Measurements from ENCODE around the gene DNER. TPM values are rescaled to one million over a fixed set of nuclear protein-coding genes. Genes with fewer than 3 reads are reported as not detected.

The DNER gene
- total RNA-seq, 1 experiment from 2014 or later: 2.9 TPM

GRCh38 chr2:229446350-229446749 is 268.0 kb downstream of the DNER start:
- BruUV-seq (replicated peaks): no TSS peak
- Histone ChIP-seq H4K20me1 (ENCODE audit: insufficient read depth) (no peaks in the 10 kb centered on the region), H3K4me2 (ENCODE audit: low read length) (no peak overlapping the region), H3K4me1 (ENCODE audit: control insufficient read depth in 1 of 2, insufficient read depth in 2 of 2, low read length in 2 of 2) (peaks cover 0 to 15% of the 10 kb centered on the region in 2 experiments; a peak in 2 of 4 replicates), H2AFZ (ENCODE audit: low read depth, low read length, poor library complexity, severe bottlenecking) (no peak overlapping the region), H3K36me3 (ENCODE audit: control insufficient read depth in 1 of 2, insufficient read depth in 2 of 2, low read length in 2 of 2) (no peaks in the 10 kb centered on the region), H3K27ac (ENCODE audit: low read depth, low read length) (no peak overlapping the region), H3K9me2 (ENCODE audit: insufficient read depth) (no peaks in the 10 kb centered on the region), H3K27me3 (ENCODE audit: insufficient read depth, low read length) (no peaks in the 10 kb centered on the region), H3K79me2 (ENCODE audit: insufficient read depth, low read length) (no peaks in the 10 kb centered on the region), H3K9ac (ENCODE audit: low read length) (no peak overlapping the region), H3K9me3 (ENCODE audit: control insufficient read depth in 1 of 2, insufficient read depth in 1 of 2, low read depth in 1 of 2, low read length in 2 of 2) (no peaks in the 10 kb centered on the region), H3K4me3 (replicated peaks in 1 of 2; ENCODE audit: low read depth in 1 of 2, low read length in 2 of 2) (no peak overlapping the region)
- DNase-seq (ENCODE audit: low read depth, low spot score) (no peak), ATAC-seq (no peak)
- TF ChIP-seq CTCF (IDR thresholded peaks at IDR 0.05 in 2 of 3, conservative IDR thresholded peaks at IDR 0.05 in 1 of 3; ENCODE audit: borderline replicate concordance in 1 of 3, insufficient read depth in 1 of 3, low read depth in 2 of 3, low read length in 2 of 3): no peak
- no peak for TF ChIP-seq POLR2A (IDR thresholded peaks at IDR 0.05; ENCODE audit: borderline replicate concordance, extremely low read depth, insufficient read depth, insufficient read length)
- TF ChIP-seq FOSL1 (IDR thresholded peaks at IDR 0.05; ENCODE audit: low read depth): no peak
- TF ChIP-seq ATF3 (IDR thresholded peaks at IDR 0.05): no peak
- no peak for TF ChIP-seq EZH2 (IDR thresholded peaks at IDR 0.05)
- TF ChIP-seq EZH2phosphoT487 (IDR thresholded peaks at IDR 0.05; ENCODE audit: borderline replicate concordance): no peak
- TF ChIP-seq CEBPB (IDR thresholded peaks at IDR 0.05; ENCODE audit: low read depth): no peak
- no peak for TF ChIP-seq ZFX (IDR thresholded peaks at IDR 0.05)
- no peak for TF ChIP-seq CBX3 (IDR thresholded peaks at IDR 0.05; ENCODE audit: low read depth)
- no peak for TF ChIP-seq ZNF274 (IDR thresholded peaks at IDR 0.05; ENCODE audit: low read depth, low read length)
- no peak for TF ChIP-seq SIN3A (IDR thresholded peaks at IDR 0.05; ENCODE audit: low read depth)
- TF ChIP-seq TCF7L2 (IDR thresholded peaks at IDR 0.05; ENCODE audit: borderline replicate concordance, extremely low read depth, insufficient read depth, insufficient read length): no peak
- no peak for TF ChIP-seq REST (IDR thresholded peaks at IDR 0.05; ENCODE audit: low read depth)
- no peak for TF ChIP-seq SRF (IDR thresholded peaks at IDR 0.05; ENCODE audit: low read depth)
- no peak for TF ChIP-seq POLR2AphosphoS5 (IDR thresholded peaks at IDR 0.05; ENCODE audit: low read depth, low read length)
- no peak for TF ChIP-seq EGR1 (IDR thresholded peaks at IDR 0.05; ENCODE audit: low read depth)
- no peak for TF ChIP-seq RAD21 (IDR thresholded peaks at IDR 0.05; ENCODE audit: low read depth)
- TF ChIP-seq ZBTB33 (IDR thresholded peaks at IDR 0.05; ENCODE audit: extremely low read depth, insufficient replicate concordance, low read length): no peak
- ChIA-PET POLR2A (no interaction called here), CTCF (no interaction called here), RAD21 (ENCODE audit: low non-redundant PET in 1 of 2, low total read pairs in 2 of 2, uncharacterized antibody in 2 of 2, unreplicated experiment in 2 of 2) (no interaction called here)
- intact Hi-C loops (cut with micrococcal nuclease): no loop called here

Measured in HCT116 (cell line).